ENCODE measurements around the gene LHFPL6.

The LHFPL6 gene

DNA sequence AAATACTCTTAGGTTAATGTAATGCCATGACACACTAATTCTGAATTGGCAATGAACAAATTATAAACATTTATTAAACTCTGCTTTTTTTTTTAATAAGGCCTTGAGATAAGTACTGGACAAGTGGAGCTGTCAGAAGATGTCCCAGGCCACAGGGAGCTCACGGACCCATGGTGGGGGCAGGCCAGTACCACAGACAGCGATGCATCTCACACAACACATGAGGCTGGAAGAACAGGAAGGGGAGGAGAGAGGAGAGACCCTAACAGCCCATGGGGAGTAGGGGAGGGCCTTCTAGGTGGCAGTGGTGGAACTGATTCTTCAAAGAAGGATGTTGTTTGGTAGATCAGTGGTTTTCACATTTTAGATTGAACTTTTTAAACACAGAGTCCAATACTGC is 128.4 kb downstream of the LHFPL6 start:
- TF ChIP-seq POLR2A (IDR thresholded peaks at IDR 0.05; ENCODE audit: extremely low read depth, insufficient read length) (no peak), CTCF (IDR thresholded peaks at IDR 0.05; ENCODE audit: low read depth, low read length) (no peak), MYC (IDR thresholded peaks at IDR 0.05; ENCODE audit: low read depth, low read length) (no peak)
- TF ChIP-seq, protein P1, sequence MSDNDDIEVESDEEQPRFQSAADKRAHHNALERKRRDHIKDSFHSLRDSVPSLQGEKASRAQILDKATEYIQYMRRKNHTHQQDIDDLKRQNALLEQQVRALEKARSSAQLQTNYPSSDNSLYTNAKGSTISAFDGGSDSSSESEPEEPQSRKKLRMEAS (IDR thresholded peaks at IDR 0.05; ENCODE audit: low read depth, low read length): no peak
- H3K4me3 ChIP-seq (ENCODE audit: low read depth, low read length): no peak overlapping the region
- no peak for DNase-seq (ENCODE audit: low read depth)

DNA sequence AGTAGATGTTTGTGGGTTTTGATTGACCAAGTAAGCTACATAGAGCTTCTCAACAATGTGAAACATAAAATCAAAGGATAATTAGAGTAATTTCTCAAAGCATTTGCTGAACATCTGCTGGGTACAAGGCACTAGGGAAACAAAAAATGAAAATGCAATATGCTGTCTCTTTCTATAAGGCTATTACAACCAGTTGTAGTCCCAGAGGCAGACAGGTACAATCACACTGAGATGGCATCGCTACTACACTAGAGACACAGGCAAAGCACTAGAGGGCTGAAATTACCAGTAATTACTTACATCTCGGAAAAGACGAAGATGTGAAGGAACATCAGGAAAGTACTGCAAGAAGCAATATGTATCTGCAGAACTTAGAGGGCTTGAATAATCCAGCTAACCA is 133.3 kb downstream of the LHFPL6 start:
- H3K4me3 ChIP-seq (ENCODE audit: low read depth, low read length): no peak overlapping the region
- TF ChIP-seq, protein P1 (IDR thresholded peaks at IDR 0.05; ENCODE audit: low read depth, low read length): no peak
- no peak for TF ChIP-seq POLR2A (IDR thresholded peaks at IDR 0.05; ENCODE audit: extremely low read depth, insufficient read length)
- TF ChIP-seq MYC (IDR thresholded peaks at IDR 0.05; ENCODE audit: low read depth, low read length): no peak
- no peak for TF ChIP-seq CTCF (IDR thresholded peaks at IDR 0.05; ENCODE audit: low read depth, low read length)
- DNase-seq (ENCODE audit: low read depth): no peak

GRCh38 chr13:39468306-39468705 is 134.7 kb downstream of the LHFPL6 start:
- TF ChIP-seq, protein P1 (IDR thresholded peaks at IDR 0.05; ENCODE audit: low read depth, low read length): no peak
- no peak for TF ChIP-seq POLR2A (IDR thresholded peaks at IDR 0.05; ENCODE audit: extremely low read depth, insufficient read length)
- TF ChIP-seq MYC (IDR thresholded peaks at IDR 0.05; ENCODE audit: low read depth, low read length): no peak
- no peak for TF ChIP-seq CTCF (IDR thresholded peaks at IDR 0.05; ENCODE audit: low read depth, low read length)
- DNase-seq (ENCODE audit: low read depth): no peak

DNA sequence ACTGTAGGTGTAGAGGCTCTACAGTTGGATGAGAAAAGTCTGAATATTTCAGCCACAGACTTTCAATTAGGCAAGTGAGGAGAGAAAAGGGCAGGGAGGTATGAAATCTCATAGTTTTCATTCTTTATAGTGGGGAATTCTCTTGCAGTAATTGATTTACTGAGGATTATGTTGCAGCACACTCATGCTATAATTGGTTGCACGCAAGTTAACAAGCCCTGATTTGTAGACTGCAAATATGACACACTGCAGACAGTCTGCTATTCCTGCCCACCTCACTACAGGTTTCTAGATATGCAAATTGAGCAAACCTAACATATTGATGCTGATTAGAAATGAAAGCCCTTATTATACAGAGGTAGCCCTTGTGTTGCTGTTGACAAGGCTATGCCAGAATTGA is 139.4 kb downstream of the LHFPL6 start:
- DNase-seq (ENCODE audit: low read depth): no peak

More at GRCh38 chr13:39468306-39468705, 134.7 kb downstream of the LHFPL6 start:
- H3K4me3 ChIP-seq (ENCODE audit: low read depth, low read length): no peak overlapping the region

GRCh38 chr13:39462906-39463305 is 140.1 kb downstream of the LHFPL6 start:
- H3K4me3 ChIP-seq (ENCODE audit: low read depth, low read length): no peak overlapping the region

More for the DNA sequence above, 139.4 kb downstream of the LHFPL6 start:
- no peak overlapping the region for H3K4me3 ChIP-seq (ENCODE audit: low read depth, low read length)
- no peak for TF ChIP-seq CTCF (IDR thresholded peaks at IDR 0.05; ENCODE audit: low read depth, low read length)
- TF ChIP-seq POLR2A (IDR thresholded peaks at IDR 0.05; ENCODE audit: extremely low read depth, insufficient read length): no peak
- no peak for TF ChIP-seq MYC (IDR thresholded peaks at IDR 0.05; ENCODE audit: low read depth, low read length)
- TF ChIP-seq, protein P1 (IDR thresholded peaks at IDR 0.05; ENCODE audit: low read depth, low read length): no peak

More at GRCh38 chr13:39462906-39463305, 140.1 kb downstream of the LHFPL6 start:
- TF ChIP-seq, protein P1 (IDR thresholded peaks at IDR 0.05; ENCODE audit: low read depth, low read length): no peak
- no peak for TF ChIP-seq CTCF (IDR thresholded peaks at IDR 0.05; ENCODE audit: low read depth, low read length)
- DNase-seq (ENCODE audit: low read depth): no peak
